Loucy (cell line): ENCODE data around the gene IGSF3.

Experiments
- EZH2phosphoT487 ChIP-seq: fragments of 200-600 bp; IDR thresholded peaks from 2 replicates; pipeline ENCODE4 v1.6.1; 2018; ENCODE audit warnings: antibody characterized with exemption, mild to moderate bottlenecking, moderate library complexity, borderline replicate concordance
- TF ChIP-seq, protein P1 (sequence below): fragments of 200-600 bp; sonication (generic); conservative IDR thresholded peaks from 2 replicates; pipeline ENCODE4 v1.5.1; 2014; ENCODE audit warnings: mild to moderate bottlenecking, antibody characterized with exemption, low read length

DNA sequence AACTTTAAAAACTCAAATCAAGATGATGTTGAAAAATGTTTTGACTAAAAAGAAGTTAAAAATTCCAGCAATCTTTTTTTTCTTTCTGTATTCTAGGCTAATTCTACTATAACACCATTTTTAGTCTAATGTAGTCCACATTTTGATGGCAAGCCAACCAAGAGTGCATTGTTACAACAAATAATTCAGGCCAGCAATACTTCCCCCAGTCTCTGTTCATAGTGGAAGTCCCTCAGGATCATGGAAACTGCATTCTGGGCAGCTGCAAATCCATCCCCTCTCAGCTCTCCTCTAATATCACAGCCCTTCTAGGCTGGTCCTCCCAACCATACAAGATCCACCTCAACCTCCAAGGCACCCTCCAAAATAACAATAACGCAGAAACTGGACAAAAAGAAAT lies 89.0 kb downstream of the IGSF3 start:
- TF ChIP-seq, protein P1, sequence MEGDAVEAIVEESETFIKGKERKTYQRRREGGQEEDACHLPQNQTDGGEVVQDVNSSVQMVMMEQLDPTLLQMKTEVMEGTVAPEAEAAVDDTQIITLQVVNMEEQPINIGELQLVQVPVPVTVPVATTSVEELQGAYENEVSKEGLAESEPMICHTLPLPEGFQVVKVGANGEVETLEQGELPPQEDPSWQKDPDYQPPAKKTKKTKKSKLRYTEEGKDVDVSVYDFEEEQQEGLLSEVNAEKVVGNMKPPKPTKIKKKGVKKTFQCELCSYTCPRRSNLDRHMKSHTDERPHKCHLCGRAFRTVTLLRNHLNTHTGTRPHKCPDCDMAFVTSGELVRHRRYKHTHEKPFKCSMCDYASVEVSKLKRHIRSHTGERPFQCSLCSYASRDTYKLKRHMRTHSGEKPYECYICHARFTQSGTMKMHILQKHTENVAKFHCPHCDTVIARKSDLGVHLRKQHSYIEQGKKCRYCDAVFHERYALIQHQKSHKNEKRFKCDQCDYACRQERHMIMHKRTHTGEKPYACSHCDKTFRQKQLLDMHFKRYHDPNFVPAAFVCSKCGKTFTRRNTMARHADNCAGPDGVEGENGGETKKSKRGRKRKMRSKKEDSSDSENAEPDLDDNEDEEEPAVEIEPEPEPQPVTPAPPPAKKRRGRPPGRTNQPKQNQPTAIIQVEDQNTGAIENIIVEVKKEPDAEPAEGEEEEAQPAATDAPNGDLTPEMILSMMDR = no peak
- TF ChIP-seq EZH2phosphoT487 = no peak
